A204.1 (cell line): ENCODE data around the gene CES4A.
"Not testable (repeated sequence)": the region's sequence is repeated elsewhere in the genome, so short reads cannot be mapped to it uniquely, and the experiment has no call there.

ENCODE experiments used
- FAIRE-seq: peaks from 2 replicates; lab custom pipeline; 2012; peaks lifted over from hg19 to GRCh38; lab: Jason Lieb, UNC

The CES4A gene

DNA sequence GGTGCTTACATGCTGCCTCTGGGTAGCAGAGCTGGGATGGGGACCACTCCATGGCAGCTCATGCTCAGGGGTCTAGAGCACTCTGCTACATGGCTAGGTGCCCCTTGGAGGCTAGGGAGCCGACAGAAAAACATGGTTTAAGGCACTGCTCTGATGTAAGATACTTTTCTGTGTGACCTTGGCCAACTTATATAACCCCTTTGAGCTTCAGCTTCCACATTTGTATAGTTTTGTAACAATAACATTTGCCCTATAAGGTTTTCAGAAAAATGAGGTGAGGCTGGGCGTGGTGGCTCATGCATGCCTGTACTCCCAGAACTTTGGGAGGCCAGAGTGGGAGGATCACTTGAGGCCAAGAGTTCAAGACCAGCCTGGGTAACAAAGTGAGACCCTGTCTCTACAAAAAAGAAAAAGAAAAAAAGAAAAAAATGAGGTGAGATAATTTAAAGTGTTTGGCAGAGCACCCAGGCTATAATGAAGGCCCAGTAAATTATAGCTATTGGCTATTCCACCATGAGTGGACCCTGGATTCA lies 3.2 kb downstream of the CES4A start:
- FAIRE-seq: no peak

DNA sequence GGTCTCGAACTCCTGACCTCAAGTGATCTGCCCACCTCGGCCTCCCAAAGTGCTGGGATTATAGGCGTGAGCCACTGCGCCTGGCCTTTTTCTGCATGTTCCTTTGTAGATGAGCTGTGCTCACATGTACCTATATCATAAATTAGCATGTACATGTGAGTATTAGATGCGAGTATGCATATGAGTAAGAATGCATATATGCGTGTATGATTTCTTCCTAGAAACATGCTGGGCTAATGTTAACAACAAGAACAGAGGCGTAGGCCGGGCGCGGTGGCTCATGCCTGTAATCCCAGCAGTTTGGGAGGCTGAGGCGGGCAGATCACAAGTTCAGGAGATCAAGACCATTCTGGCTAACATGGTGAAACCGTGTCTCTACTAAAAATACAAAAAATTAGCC lies 5.2 kb downstream of the CES4A start:
- not testable (repeated sequence) for FAIRE-seq

DNA sequence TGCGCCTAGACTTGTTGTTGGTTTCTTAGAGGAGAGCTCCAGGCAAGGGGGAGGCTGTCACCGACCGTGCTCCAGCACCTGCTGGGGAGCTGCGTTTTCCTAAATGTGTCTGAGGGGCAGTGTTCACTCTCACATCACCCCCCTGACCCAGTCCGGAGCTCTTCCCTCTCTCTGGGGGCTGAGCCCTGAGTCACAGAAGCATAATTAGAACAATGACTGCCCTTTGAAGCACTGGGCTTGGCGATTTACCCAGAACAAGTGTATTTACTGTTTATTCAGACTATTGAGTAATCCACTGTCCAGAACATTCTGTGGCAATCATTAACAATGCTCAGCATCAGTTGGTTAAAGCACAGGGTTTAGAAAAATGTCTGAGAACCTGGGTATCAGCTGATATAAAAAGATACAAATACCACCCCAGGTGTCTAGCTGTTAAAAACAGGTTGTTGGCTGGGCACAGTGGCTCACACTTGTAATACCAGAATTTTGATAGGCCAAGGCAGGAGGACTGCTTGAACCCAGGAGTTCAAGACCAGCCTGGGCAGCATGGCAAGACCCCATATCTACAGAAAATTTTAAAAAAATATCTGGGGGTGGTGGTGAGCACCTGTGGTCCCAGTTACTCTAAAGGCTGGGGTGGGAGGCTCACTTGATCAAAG lies 8.1 kb downstream of the CES4A start:
- no peak for FAIRE-seq

DNA sequence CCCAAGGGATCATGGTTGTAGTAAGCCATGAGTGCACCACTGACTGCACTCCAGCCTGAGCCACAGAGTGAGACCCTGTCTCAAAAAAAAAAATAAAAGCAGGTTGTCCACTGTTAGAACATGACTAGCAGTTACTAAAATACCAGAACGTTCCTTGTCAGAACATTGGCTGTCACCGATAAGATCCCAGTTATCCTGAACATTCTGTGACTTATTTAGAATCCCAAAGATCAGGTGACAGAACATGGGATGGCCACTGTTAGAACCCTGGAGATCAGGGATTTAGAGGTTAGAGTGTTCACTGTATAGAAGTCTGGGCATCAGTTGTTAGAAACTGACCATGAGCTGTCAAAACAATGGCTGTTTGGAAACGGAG lies 8.6 kb downstream of the CES4A start:
- no peak for FAIRE-seq

DNA sequence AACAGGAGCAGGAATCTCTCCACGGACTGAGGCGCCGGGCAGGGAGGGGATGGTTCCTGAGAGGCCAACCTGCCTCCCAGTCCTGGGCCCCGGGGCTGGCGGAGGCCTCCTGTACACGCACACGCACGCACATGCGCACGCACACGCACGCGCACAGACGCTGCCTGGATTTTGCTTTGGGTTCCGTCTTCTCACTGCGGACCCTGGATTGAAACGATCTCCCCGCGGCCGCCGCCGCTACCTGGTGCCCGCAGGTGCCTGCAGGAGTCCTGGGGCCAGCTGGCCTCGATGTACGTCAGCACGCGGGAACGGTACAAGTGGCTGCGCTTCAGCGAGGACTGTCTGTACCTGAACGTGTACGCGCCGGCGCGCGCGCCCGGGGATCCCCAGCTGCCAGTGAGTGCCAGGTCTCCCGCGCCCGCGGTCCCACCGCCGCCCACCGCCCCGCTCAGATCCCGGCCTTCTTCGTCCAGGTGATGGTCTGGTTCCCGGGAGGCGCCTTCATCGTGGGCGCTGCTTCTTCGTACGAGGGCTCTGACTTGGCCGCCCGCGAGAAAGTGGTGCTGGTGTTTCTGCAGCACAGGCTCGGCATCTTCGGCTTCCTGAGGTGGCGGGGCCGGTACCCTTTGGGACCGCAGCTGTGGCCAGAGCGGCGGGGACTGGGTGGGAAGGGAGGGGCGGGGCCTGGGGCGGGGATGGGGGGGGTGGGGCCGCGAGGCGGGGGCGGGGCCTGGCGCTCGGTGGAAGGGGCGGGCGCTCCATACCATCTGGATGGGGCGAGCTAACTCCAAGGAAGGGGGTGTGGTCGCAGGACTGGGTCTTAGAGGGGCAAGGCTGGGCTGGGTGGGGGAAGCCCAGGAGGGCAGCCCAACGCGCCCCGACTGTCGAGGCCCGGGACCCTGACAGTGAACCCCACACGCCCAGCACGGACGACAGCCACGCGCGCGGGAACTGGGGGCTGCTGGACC lies 12.3 kb downstream of the CES4A start:
- FAIRE-seq: no peak

DNA sequence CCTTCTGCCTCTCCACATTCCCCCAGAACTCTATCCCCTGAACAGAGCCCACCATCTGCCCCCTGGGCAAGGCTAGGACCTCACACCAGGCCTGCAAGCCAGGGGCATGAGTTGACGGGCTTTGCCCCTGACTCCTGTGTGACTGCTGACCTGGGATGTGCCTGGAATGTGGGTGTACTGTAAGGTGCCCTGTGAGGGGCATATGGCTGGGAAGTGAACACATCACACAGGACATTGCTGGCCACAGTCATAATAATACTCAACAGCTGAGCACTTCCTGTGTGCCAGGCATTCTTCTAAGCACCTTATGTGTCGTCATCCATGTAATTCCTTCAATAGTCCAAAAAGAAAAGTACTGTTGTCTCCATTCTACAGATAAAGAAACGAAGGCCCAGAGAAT lies 13.3 kb downstream of the CES4A start:
- FAIRE-seq: no peak

DNA sequence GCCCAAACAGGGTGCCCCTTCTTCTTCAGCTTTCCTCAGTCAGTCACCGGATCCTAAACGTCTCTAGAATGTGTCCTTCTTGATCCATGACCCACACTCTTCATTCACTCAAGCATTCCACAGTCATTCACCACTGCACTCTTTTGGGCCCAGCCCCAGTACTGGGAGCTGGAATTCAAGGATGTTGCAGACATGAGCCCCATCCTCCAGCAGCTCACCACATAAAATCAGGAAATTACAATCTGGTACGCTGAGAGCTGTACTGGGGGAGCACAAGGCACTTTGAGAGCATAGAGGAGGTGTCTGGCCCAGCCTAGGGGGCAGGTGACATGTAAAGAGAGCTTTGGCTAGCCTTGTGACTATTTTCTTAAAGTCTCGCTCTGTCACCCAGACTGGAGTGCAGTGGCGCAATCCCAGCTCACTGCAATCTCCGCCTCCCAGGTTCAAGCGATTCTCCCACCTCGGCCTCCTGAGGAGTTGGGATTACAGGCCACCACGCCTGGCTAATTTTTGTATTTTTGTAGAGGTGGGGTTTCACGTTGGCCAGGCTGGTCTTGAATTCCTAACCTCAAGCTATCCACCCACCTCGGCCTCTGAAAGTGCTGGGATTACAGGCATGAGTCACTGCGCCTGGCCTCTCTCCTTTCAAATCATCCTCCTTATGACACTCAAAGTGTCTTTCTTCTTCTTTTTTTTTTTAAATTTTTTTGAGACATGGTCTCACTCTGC lies 18.7 kb downstream of the CES4A start:
- FAIRE-seq: no peak

DNA sequence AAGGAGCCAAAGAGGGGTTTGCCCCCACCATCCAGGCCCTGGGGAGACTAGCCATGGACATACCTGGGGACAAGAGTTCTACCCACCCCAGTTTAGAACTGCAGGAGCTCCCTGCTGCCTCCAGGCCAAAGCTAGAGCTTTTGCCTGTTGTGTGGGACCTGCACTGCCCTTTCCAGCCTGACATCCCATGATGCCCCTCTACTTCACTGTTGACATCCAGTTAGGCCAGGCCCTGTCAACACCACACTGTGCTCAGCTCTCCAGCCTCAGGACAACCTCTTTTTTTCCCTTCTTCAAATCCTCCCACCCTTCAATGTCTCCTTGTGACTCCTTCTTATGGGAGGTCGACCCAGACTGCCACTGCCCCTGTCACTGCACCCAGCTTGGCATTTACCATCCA lies 20.8 kb downstream of the CES4A start:
- no peak for FAIRE-seq

DNA sequence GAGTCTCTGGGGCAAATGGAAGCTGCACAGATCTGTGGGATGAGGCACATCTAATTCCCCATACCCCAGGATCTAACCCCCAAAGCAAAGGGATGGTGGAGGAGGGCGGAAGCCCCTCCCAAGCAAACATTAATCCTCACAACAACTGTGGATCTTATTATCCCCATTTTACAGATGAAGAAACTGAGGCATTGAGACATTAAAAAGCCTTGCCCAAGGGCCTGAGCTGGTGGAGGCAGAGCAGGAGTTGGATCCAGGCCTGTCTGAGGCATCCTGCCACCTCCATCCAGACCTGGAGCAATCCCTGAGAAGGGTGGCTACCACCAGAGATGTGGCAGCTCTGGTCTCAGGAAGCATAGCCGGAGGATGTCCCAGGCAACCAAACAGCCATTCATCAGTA lies 22.9 kb downstream of the CES4A start:
- no peak for FAIRE-seq

DNA sequence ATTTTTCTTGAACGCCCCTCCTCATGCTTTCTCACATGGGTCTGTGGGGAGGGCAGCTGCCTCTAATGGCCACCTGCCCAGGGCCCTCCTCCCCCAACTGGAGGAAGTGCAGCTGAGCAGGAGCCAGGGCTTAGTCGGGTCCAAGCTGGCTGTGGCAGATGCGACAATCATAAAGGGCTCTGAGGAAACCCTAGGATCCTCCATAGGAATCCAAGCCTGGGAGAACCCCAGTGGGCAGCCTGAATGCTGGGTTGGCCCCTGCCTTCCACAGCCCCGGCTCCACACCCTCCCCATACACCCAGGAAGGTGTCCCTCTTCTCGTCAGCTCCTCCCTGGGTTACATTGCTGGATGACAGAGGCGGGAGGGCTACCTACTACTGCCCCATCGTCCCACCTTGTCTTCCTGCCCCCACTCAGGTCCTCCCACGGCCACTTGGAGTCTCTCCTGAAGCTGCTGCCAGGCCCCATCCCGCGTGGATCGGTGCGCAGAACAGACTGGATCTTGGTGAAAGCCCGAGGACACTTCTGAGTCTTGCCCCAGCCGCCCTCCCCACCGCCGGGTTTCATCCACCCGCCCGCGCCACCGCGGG lies 24.9 kb downstream of the CES4A start:
- FAIRE-seq: no peak

DNA sequence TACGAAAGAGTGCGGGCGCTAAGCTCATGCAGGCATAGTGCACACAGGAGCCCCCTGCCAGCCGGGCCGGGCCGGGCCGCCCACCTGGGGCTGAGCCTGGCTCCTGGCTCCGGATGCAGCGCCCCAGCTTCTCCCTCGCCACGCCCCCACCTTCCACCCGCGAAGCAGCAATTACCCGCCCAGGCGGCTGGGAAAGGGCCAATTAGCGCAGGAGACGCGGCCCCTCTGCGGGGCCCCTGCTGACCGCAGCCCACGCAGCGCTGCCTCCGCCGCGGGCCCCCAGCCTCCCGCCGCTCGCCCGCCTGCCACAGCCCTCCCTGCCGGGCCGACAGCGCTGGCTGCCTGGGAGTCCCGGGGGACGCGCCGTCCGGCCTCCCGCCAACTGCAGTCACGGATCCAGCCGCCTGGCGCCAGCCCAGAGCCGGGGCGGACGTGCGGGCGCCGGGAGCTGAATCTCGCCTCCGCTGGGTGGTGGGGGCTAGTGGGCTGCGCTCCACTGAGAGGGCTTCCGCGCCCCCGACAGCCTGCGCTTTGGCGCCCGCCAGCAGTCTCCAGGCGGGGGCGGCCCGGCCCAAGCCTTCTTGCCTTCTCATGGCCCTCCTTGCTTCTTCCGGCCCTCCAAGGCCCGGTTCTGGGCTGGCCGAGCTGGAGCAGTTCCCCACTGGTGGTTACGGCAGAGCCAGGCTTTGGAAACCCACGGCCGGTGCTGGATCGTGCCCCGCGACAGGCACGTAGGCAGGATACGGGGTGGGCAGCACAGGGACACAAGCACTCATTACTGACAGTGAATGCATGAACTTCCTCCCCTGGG lies 25.6 kb downstream of the CES4A start:
- no peak for FAIRE-seq

DNA sequence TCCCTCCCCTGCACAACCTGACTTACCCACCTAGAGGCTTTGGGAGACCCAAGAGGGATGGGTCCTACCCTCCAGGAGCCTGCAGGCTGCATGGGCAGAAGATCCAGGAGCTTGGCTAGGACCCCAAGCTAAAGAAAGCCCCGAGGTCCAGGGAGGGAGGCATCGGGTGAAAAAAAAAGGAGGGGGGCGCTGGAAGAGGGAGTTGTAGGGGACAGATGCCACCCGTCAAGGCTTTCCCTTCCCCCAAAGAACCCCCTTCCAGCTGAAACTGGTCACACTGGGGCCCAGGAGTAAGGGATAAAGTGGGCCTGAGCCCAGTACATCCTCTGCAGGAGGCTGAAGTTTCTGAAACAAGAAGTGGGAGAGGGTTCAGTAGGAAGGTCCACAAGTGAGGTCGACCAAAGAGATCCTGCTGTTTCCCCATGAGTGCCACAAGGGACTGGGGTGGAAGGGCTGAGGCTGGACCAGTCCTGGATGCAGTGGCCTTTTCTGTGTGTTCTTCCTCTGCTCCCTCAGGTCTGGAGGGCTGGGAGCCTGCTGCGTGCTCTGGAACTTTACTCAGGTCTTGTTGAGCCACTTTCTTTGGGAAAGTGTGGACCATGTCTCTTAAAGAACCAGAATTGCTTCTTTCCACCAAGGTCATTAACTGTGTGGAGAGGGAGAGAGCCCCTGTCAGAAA lies 26.4 kb downstream of the CES4A start:
- FAIRE-seq: no peak

DNA sequence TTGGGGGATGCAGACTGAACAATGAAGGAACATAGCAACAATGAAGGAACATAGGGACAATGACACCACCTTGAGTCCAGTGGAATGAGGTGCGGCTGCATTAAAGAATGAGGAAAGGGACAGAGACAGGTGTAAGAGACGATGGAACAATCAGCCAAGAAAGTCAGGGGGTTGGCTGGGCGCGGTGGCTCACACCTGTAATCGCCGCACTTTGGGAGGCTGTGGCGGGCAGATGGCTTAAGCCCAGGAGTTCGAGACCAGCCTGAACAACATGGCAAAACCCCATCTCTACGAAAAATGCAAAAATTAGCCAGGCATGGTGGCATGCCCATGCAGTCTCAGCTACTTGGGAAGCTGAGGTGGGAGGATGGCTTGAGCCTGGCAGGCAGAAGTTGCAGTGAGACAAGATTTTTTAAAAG lies 26.9 kb downstream of the CES4A start:
- FAIRE-seq: no peak

DNA sequence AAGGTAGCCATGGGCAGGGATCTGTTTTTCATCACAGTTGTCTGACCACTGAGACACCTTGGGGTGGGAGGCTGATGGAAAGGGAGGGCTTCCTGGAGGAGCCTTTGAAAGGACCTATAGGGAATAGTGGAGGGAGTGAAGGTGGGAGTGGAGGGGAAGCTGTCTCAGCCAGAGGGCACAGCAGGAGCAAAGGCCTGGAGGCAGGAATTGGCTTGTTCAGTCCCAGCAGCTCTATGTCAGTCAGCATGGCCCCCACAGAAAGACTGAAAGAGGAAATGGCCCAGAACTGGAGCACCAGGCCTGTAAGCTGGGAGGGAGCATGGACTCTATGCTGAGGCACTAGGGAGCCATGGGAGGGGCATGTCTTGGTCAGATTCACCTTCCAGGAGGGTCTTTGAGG lies 27.8 kb downstream of the CES4A start:
- FAIRE-seq: no peak

DNA sequence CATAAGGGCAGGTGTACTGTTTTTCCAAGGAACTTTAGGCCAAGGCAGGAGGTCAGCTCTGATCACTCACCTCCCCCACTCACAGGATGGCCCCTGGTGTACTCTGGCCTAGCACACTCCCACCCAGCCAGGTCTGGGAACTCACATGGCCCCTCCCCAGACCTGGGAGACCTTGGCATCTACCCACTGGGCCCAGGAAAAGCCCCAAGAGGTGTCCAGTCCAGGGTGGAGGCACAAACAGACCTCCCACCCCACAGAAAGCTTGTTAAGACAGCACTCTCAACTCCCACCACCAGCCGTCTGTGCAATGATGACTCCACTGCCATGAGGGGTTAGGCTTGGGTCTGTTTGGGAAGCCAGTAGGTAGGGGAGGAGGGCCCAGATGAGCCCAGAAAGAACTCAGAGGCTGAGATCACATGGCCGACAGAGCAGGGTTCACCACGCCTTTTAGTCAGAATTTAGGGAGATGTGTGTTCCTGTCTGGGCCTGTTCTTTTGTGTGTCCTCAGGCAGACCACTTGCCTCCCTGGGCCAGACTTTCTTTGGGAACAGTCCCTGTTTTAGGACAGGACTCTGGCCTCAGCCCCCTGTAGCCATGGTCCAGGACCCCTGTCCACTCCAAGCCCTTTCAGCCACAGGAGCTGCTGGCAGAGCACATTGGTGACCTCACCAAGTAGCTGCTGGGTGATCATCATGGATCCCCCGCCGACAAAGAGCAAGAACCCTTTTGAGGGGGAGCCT lies 28.5 kb downstream of the CES4A start:
- no peak for FAIRE-seq

DNA sequence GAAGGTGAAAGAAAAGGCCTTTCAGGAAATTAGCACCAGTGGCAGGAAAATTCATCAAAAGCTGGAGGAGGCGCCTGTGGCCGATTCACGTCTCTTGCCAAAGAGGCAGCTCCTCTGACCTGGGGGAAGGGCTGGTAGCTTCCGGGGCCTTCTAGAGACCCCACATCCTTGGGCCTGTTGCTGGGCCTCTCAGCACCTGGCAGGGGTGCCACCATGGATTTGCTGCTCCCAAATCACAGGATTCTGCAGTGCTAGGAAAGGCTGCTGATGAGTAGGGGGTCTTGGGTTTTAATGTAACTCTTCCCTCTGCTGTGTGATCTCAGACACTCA lies 29.0 kb downstream of the CES4A start:
- FAIRE-seq: no peak

DNA sequence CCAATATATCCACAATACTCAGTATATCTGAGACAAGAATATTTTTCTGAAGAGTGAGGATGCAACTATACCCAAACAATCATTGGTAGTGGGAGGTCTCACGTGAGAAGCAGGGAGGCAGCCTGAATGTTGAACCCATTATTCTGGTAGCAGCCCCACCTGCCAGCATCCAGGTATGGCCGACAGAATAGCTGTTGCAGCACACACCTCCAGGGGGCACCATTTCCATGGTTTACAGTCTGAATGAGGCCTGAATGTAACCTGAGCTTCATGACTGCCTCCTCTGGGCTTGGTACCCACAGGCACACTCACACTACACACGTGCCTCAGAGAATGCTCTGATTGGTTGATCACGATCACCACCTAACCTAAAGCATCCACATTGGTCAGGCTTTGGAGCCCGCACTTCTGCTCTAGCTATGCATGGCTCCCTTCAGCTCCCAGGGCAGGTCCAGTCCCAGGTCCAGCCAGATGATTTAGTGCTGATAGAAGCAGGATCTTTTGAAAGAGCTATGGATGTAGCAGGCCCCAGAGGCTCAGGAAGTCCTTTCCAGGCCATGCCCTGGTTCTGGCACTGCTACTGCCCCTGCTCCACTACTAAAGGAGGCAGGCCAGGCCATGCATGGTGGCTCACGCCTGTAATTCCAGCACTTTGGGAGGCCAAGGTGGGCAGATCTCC lies 29.6 kb downstream of the CES4A start:
- FAIRE-seq: peak; percentile 51

DNA sequence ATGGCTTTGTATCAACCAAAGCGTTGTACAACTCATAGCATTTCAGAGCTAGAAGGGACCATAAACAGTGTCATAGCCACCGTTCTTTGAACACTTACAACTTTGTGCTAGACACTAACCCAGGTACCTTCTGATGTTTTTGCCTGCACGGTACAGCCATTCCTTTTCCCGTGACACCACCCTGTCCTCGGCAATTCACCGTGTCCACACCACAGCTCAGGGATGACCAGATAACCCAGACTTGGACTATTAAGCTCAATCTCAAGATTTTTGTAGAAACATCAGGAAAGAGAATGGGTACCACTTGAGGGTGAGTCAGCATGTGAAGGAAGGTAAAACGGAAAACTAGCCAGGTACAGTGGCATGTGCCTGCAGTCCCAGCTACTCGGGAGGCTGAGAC lies 30.8 kb downstream of the CES4A start:
- FAIRE-seq: no peak

DNA sequence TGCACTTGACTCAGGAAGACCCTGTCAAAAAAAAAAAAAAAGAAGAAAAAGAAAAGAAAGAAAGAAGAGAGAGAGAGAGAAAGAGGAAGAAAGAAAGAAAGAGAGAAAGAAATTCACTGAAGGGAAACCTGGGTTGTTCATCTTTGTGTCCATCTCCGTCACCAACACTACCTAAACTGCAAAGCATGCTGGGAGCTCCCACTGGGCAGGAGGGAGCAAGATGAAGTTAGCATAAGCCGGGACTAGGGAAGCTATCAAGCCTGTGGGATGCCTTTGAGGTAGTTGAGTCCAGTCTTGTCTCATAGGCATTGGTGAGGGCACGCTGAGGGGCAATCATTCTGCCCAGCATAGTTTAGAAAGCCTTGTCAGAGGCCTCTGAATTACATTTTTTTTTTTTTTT lies 32.9 kb downstream of the CES4A start:
- FAIRE-seq: no peak
